ENCODE data around the gene AGAP1.

AGAP1 gene

DNA sequence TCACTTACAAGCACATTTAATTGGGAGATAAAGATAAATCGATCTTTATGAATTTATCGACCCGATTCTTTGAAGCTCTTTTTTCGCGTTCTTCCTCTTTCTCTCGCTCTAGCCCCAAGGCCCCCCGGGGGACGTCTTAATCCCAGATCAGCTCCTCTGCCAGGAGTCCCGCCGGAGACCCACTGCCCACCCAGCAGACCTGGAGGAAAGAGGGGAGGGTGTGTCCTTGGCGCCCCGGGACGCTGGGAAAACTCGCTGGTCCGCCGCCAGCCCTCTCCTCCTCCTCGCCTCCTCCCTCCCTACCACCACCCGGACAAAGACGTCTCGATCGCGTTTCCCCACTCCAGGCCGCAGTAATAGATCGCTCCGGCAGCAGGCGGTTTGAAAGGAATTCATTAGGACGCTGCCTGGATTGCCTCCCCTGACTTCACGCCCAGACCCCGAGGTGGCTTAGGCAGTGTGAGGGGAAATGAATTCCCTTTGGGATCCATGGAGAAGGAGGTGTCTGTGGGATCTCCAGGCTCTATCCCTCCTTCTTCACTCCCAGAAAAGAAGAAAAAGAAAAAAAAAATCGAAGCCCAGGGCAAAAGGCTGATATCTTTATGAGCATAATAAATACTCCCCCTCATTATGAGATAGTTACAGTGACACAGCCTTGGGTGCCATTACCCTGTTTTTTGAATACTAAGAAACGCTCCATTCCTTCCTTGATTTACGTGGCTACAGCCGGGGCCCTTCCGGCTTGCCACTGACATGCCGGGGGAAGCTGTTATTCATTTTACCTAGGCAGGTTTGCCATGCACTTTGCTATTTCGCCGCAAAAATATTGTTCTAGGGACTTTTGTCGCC is 676.1 kb downstream of the AGAP1 start:
- DNase-seq, result no peak

DNA sequence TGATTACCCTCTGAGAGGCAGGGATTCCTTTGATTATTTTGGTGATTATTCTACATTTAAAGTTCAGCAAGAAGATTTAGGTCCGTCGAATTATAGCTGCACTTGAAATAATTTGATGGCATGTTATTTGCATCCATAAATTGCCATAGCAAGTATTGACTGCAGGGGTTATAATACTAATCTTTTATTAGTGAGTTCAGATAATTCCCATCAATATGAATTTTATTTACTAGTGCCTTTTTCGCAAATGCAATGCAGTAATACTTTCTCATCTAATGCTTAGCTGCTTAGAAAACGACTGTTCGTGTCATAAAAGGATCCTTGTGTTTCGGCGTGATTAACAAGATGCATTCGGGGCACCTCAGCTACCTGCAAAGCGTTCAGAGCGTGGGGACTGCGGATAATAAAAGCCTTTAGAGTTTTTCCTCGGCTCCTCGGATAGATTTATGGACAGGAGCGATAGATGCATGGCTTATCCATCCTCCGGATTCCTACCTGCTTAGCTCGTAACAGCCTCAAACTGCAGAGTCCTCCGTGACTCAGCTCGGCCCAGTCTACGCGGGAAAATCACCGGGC is 676.8 kb downstream of the AGAP1 start:
- no peak for DNase-seq

DNA sequence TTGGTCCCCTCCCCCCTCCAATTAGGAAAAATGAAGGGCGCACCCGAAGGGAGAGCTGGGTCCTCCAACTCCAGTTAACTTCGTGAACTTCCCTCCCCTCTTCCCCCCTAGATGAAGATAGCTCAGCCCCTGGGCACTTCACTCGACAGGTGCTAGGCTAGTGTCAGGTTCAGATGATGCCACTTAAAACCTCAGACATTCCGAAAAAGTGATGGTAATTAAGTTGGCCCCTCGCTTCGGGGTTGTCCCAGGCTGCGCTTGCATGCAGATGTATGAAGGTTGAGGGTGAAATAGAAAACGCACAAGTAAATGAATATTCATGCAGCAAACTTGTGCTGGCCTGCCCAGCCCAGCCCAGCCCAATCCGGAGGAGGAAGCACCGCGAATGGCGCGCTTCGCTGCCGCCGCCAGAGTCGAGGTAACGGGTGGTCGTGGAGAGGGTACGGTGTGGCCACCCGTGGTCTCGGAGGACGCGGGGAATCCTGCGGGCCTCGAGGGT is 677.4 kb downstream of the AGAP1 start:
- no peak for DNase-seq

DNA sequence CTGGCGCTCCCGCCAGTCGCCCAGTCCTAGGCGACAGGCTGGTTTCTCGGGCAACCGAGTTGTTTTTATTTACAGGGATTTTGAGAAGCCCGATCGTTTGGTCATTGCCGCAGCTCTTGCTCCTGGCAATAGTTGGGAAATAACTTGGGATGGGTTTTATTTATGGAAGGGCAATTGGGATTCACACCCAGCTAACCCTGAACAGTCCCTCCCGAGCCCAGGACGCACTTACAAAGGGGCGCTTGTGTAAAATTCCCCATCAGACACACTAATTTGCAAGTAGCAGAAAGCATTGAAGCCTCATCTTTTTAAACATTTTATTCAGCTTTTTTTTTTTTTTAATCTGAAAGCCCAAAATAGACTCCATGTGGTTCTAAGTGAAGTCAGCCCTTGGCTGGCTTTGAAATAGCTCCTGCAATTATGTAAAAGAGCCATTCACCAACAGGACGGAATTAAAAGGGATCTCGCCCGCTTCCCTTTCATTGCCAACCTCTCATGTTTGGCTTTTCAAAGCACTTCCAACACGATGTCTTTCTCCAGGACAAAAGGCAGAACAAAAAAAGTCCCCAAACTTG is 677.9 kb downstream of the AGAP1 start:
- DNase-seq, result no peak

DNA sequence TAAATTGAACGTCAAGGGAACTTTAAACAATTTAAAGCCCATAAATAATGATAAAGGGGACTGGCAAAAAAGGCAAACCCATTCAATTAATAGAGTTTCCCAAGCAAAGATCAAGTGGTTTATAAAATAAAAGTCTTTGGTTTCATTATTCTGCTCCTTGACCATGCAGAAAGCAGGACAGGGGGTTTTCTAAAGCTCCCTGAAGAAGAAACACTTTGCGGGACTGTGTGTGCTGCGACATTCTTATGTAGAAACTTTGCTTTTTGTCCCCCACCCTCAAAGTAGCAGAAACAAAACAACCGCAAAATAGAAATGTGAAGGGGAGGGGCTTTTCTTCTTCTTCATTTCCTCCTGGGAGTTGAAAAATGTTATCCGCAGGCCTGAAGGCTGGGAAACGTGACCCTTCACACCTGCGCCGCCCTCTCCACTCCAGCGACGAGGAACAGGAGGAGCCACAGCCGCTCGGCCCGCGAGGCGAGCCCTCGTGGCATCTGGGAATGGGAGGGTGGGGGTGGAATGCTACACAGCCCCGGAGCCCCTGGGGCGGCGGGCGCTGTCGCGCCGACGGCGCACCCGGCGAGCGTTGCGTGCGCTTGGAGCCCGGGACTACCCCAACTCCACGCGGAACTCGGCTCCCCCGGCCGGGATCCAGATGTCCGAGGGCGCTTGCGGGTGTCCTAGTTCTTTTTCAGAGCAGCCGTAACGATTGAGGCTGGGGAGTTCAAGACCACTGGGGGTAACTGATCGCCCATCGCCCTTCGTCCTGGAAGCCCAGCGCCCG is 678.6 kb downstream of the AGAP1 start:
- no peak for DNase-seq

DNA sequence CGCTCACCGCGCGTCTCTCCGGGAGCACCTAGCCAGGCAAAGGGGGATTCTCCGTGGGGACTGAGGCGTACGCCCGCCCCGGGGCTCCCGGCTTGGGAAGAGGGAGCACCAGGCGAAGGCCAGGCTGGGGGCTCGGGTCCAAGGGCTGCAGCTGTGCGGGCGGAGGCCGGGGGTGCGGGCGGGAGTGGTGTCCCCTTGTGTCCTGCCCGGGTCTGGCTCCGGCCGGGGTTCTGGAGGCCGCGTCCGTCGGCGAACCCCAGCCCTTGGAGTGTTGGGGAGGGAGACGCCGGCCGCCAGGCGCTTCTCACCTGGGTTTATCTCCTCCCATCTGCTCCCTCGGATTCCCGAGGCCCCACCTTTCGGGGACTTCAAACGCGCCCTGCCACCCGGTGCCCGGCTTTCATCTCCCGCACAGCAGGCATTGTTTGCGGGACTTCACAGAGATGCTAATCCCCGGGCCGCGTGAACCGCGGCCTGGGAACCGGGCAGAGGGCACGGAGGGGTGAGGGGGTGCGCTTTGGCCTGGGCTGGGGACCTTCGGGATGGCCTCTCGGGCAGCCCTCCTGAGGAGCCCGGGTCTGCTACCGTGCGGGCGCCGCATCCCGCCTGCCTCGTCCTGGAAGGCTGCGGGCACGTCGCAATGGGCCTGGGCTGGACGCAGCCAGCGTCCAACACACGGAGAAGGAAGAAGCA is 679.3 kb downstream of the AGAP1 start:
- no peak for DNase-seq

DNA sequence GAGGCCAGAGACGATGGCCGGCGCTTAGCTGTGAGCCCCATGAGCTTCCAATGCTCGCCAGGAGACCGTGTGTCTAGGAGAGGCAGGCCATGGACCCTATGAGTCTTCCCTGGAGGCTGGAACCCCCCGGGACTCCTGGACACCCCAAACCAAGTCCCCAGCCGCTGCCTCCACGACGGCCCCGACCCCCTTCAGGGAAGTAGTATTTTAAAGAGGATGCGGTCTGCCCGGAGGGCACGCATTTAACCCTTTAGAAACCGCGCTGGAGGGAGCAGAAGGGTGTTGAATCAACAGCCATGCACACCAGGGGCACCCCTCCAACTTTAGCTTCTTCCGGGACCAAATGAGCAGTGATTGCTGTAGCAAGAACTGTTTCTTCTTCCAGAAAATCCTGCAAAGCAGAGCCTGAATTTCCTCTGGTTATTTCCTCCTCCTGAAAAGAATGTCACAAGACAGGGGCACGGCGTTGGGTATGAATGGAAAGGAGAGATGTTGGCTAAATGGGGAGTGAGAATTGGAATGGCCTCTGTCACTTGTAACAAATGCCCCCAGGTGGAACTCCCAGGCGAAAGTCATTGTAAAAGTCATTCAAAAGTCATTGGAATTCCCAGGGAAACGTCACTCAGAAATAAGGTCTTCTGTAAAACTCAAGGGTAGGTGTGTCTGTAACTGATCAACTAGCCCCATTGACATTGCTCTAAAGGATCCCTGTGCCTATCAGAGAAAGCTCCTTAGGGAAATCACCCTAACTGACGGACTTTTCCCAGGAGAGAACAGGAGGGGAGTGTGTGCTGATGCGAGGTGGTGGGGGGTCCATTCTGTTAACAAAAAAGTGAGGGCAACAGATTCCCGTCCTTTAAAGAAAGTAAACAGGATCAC is 680.1 kb downstream of the AGAP1 start:
- no peak for DNase-seq

DNA sequence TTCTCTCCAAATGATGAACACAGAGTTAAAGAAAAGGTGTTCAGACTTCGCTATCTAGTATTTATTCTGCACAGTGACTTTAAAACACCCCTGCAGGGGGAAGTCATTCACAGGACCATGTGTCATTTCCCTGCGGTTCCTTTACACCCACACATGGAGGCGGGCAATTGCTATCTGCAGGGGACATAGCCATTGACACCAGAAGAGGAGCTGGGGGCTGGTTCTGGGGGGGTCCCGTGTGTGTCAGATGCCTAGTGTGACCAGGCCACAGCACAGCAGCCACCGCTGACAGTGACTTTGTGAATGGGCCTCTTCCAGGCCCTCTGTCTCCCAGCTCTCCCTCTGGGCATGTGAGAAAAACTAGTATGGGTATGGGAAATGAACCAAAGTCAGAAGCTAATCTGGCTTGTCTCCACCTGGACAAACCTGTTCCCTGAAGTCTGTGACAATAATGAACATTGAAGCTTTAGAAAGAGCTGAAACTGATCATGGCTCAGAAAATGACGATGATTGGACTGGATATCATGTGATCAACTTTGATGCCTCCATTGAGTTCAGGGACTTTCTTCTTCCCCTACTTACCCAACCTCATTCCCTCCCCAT is 681.8 kb downstream of the AGAP1 start:
- no peak for DNase-seq

DNA sequence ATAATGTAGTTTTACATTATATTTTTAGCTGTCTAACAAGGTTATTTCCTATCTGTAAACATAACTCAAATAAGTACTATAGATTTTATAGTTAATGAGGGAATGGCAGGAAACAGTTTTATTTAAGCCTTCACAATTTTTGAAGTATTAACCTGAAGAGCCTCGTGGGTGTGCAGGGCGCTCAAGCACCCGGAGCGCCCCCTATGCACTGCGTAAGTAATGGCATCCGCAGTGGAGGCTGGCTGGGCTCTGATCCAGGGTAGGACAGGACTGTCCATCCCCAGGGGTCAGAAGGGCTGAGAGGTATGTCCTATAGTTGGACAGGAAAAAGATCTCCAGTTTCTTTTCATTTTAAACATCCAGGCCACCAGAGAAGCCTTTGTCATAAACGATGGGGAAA is 682.6 kb downstream of the AGAP1 start:
- DNase-seq, result no peak

DNA sequence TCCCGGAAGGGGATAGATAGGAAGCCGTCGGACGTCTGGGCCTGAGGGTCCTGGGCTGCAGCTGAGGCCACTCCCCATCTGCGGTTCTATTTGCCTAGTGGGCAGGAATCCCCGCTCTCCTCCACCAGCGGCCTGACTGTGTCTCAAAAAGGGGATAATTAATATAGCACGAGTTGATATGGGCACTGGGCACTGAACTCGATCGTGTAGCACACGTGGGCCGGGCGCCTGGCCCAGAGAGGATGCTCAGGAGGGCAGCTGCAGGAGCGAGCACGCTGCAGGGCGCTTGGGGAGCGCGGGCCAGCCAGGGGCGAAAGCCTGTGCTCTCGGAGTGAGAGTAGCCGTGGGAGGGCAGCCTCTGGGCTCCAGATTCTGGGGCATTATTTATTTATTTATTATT is 683.1 kb downstream of the AGAP1 start:
- DNase-seq, result no peak

DNA sequence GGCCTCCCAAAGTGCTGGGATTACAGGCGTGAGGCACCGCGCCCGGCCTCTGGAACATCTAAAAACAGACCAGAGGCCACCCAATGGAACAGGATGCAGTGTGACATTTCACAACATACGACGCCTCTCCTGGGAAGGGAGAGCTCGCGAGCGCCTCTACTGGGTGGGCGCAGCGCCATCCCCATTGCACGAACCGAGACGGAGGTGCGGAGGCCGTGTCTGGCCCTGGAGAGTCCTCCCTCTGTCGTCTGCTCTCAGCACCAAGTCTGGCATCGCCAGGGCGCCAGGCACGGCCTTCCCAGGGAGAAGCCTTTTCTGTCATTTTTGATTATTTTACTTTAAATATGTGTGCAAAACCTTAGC is 683.7 kb downstream of the AGAP1 start:
- peak; percentile 81 for DNase-seq

DNA sequence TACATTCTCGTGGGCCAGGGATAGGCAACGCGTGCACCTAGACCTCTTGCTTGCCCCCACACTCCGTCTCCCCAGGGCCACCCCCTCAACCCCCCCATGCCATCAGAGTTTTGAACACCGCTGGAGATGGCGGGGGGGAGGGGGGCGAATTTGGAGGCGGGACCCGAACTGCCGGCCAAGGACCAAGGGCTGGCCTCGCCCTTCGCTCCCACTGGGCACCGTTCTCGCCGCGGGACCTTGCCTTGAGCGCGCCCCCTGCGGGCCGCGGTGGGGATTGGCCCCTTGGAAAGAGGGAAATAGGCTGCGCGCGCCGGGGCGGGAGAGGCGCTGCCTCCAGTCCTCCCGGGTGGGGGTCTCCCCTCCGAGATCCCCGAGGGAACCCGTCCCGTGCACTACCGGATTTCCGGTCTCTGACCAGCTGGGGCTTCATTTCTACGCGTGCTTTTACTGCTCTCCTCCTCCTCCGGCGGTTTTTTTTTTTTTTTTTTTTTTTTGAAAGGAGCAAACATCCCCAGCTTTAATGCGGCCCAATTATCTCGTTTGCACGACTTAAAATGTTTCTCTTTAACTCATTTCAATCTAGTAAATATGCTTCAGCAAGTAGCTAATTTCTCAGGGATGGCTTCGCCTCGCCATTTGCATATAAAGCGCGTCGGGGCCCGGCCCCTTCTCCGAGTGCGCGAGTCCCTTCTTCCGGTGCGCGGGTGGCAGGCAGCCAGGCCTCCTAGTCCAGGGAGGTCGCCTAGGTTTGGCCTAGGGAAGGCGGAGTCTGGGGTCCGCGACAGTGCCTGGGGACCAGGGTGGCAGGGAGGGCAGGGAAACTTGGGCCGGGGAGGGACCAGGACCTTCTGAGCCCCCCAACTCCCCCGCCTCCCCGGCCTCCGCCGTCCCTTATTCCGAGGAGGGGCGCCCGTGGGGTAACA is 684.4 kb downstream of the AGAP1 start:
- peak; percentile 73 for DNase-seq

DNA sequence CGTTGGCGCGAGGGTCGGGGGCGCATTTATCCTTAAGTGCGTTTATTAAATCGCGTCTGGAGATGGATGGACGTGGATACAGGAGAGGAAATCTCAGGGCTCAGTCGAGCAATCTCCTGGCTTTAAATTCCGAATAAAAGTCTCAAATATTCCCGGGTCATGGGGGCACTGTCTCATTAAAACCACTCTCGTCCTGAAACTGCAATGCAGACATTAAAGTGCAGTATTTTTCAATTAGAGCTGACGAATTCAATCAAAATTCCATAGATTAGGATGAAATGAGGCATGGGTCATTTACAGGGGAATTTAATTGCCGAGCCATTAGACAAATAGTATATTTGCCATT is 685.0 kb downstream of the AGAP1 start:
- DNase-seq, result no peak

DNA sequence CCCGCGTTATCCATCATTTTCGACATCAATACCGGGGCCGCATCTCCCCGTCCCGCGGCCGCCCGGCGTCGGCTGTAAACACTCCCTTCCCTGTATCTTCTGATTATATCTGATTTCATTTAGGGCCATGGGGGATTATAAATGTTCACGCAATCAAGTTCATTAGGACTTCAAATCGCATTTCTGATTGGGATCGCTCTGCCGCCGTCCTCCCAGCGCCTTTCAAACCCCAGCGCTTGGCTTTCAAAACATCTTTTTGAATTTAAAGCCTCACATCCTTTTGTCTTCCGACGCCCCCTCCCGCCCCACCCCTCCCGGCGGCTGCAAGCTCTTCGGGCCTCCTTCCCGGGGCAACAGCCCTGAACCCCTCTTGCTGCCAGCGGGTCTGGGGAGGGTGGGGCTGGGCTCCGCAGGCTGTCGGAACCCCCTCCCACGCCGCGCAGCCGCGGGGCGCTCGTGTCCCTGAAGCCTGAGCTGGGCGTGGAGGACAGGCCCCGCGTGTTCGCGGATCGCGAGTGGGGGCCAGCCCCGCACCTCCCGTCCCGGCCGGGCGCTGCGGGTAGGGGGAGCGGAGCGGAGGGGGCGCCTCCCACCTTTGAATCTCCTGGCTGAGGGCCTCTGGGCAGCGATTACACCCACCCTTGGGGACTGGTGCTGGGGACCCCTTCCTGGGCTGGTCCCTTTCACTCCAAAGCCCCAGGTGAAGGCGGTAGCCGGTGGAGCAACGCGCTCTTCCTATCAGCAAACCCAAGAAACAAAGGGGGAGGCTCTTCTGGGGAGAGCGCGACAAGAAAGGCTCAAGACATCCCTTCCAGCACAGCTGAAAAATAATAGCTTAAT is 685.6 kb downstream of the AGAP1 start:
- no peak for DNase-seq

DNA sequence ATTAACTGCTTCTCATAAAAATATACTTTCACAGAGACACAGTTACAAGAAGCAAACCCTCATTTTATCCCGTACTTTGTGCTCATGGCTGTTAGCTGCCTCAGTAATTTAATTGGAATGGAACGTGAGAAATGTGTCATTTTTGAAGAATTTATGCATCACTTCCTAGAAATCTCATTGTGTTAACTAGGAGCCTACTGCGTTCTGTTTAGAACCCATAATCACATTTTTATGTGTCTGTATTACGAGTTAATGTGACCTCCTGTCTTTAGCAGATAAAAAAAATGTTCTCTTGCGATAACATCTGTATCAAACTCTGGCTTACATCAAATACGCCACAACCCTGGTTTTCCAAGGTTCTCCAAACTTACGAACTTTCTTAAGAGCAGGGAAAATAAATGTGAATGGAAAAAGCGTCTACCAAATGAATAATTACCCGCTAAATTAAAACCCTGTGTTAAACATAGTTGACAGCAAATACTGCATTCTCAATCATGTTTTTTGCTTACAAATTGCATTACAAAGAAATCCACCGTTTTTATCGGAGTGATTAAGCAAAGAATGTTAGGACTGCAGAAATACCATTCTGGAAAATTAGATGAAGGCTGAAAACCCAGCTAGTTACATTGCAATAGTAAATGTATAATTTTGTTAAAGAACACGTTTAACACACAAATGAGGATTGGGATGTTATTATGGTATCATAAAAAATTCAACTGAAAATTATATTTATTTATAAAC is 686.4 kb downstream of the AGAP1 start:
- DNase-seq, result no peak

DNA sequence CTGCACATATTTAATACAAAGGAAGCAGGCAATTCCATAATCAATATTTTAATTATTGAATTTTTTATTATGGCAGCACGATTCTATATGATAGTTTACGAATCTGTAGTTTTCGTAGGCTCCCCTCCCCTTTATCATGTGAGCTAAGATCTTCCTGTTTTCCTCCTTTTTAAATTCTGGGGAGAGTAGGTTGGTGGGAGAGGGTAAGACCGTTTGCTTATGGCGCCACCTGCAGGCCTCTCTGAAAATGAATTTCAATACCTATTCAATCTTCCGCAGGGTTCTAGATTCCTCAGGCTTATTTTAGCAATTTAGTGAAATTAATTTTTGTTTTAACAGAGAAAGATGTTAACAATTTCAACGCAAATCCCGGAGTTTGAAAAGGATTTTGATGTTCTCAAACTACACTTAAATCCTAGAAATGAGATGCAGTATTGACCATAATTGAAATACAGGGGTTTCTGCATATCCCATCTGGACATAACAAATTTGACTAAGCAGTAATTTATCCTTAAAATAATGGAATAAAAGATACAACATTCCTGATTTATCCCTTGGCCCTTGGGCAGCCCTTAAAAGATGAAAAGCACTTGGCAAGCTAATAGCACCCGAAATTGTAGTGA is 687.1 kb downstream of the AGAP1 start:
- DNase-seq, result peak; percentile 85

Data from NCI-H1694 treated with DMSO at 0.1 percent for 48 hours (cell line).